ENCODE data around the gene CDH4. TPM values are rescaled to one million over a fixed set of nuclear protein-coding genes. Genes with fewer than 3 reads are reported as not detected.

CDH4 gene
- total and polyA plus RNA-seq, 2 of the 13 experiments (the other 11 are each of a cell fraction or from before 2014, with no cell fraction given) = not detected

DNA sequence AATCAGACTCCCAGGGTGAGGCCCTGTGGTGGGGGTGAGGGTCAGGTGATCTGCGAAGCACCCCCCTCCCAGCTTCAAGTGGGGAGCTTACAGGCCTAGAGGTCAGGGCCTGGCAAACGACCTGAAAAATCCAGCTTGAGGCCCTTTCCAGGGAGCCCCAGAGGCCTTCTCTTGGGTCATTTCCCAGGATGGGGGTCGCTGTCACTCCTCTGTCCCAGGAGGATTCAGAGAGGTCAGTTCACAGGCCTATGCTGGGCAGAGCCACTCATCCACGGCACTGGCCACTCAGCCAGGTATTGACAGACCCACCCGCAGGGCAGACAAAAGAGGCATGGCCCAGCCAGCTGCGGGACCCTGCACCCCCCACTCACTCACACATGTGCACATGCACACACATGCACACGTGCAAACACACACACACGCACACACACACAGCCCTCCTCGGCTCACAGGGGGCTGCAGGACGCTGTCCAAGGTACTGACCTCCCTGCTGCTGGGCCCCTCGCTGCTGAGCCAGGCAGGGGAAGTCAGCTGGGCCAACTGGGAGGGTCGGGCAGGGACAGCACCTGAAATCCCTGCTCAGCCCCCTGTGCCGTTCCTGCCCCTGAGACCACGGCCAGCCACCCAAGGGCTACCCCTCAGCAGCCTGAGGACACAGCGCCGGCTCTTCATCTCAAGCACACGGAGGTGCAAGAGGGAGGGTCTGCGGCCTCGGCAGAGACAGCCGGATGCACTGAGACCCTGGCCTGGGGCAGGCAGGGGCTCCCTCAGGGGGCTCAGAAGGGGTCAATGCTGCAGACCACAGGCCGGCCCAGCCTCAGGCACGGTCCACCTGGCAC is 699.9 kb downstream of the CDH4 start (continued):
- TF ChIP-seq, protein P1, sequence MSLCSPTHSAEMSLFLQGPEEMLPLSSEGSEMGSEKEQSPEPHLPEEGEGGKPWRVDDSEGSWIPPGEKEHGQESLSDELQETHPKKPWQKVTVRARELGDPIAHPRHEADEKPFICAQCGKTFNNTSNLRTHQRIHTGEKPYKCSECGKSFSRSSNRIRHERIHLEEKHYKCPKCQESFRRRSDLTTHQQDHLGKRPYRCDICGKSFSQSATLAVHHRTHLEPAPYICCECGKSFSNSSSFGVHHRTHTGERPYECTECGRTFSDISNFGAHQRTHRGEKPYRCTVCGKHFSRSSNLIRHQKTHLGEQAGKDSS (CRISPR knock-in tag; IDR thresholded peaks at IDR 0.05; ENCODE audit: borderline replicate concordance, low read depth) = peak; percentile 99
- TF ChIP-seq RCOR2 (CRISPR knock-in tag; IDR thresholded peaks at IDR 0.05) = no peak
- TF ChIP-seq KAT2B (IDR thresholded peaks at IDR 0.05; ENCODE audit: borderline replicate concordance, low read depth, low read length) = no peak
- TF ChIP-seq FOXO1 (CRISPR knock-in tag; IDR thresholded peaks at IDR 0.05) = peak; percentile 84
- peak; percentile 96 for TF ChIP-seq ZNF616 (CRISPR knock-in tag; IDR thresholded peaks at IDR 0.05; ENCODE audit: low read depth)
- TF ChIP-seq, protein P2, sequence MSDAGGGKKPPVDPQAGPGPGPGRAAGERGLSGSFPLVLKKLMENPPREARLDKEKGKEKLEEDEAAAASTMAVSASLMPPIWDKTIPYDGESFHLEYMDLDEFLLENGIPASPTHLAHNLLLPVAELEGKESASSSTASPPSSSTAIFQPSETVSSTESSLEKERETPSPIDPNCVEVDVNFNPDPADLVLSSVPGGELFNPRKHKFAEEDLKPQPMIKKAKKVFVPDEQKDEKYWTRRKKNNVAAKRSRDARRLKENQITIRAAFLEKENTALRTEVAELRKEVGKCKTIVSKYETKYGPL (CRISPR knock-in tag; IDR thresholded peaks at IDR 0.05) = peak; percentile 86; the same call in 1 of the 2 replicates
- TF ChIP-seq FOXK1 (CRISPR knock-in tag; IDR thresholded peaks at IDR 0.05; ENCODE audit: borderline replicate concordance, low read depth) = peak; percentile 89; the same call in 1 of the 2 replicates
- TF ChIP-seq KDM6A (CRISPR knock-in tag; IDR thresholded peaks at IDR 0.05; ENCODE audit: low read depth) = no peak
- TF ChIP-seq, protein P3, sequence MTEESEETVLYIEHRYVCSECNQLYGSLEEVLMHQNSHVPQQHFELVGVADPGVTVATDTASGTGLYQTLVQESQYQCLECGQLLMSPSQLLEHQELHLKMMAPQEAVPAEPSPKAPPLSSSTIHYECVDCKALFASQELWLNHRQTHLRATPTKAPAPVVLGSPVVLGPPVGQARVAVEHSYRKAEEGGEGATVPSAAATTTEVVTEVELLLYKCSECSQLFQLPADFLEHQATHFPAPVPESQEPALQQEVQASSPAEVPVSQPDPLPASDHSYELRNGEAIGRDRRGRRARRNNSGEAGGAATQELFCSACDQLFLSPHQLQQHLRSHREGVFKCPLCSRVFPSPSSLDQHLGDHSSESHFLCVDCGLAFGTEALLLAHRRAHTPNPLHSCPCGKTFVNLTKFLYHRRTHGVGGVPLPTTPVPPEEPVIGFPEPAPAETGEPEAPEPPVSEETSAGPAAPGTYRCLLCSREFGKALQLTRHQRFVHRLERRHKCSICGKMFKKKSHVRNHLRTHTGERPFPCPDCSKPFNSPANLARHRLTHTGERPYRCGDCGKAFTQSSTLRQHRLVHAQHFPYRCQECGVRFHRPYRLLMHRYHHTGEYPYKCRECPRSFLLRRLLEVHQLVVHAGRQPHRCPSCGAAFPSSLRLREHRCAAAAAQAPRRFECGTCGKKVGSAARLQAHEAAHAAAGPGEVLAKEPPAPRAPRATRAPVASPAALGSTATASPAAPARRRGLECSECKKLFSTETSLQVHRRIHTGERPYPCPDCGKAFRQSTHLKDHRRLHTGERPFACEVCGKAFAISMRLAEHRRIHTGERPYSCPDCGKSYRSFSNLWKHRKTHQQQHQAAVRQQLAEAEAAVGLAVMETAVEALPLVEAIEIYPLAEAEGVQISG (CRISPR knock-in tag; IDR thresholded peaks at IDR 0.05) = peak; percentile 87
- TF ChIP-seq ZNF496 (CRISPR knock-in tag; IDR thresholded peaks at IDR 0.05; ENCODE audit: insufficient replicate concordance) = no peak
- TF ChIP-seq, protein P4, sequence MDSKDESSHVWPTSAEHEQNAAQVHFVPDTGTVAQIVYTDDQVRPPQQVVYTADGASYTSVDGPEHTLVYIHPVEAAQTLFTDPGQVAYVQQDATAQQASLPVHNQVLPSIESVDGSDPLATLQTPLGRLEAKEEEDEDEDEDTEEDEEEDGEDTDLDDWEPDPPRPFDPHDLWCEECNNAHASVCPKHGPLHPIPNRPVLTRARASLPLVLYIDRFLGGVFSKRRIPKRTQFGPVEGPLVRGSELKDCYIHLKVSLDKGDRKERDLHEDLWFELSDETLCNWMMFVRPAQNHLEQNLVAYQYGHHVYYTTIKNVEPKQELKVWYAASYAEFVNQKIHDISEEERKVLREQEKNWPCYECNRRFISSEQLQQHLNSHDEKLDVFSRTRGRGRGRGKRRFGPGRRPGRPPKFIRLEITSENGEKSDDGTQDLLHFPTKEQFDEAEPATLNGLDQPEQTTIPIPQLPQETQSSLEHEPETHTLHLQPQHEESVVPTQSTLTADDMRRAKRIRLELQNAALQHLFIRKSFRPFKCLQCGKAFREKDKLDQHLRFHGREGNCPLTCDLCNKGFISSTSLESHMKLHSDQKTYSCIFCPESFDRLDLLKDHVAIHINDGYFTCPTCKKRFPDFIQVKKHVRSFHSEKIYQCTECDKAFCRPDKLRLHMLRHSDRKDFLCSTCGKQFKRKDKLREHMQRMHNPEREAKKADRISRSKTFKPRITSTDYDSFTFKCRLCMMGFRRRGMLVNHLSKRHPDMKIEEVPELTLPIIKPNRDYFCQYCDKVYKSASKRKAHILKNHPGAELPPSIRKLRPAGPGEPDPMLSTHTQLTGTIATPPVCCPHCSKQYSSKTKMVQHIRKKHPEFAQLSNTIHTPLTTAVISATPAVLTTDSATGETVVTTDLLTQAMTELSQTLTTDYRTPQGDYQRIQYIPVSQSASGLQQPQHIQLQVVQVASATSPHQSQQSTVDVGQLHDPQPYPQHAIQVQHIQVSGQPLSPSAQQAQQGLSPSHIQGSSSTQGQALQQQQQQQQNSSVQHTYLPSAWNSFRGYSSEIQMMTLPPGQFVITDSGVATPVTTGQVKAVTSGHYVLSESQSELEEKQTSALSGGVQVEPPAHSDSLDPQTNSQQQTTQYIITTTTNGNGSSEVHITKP (CRISPR knock-in tag; IDR thresholded peaks at IDR 0.05; ENCODE audit: low read depth) = 0 out of 2 replicates have a peak, but pooled peaks have one; percentile 65
- TF ChIP-seq, protein P5, sequence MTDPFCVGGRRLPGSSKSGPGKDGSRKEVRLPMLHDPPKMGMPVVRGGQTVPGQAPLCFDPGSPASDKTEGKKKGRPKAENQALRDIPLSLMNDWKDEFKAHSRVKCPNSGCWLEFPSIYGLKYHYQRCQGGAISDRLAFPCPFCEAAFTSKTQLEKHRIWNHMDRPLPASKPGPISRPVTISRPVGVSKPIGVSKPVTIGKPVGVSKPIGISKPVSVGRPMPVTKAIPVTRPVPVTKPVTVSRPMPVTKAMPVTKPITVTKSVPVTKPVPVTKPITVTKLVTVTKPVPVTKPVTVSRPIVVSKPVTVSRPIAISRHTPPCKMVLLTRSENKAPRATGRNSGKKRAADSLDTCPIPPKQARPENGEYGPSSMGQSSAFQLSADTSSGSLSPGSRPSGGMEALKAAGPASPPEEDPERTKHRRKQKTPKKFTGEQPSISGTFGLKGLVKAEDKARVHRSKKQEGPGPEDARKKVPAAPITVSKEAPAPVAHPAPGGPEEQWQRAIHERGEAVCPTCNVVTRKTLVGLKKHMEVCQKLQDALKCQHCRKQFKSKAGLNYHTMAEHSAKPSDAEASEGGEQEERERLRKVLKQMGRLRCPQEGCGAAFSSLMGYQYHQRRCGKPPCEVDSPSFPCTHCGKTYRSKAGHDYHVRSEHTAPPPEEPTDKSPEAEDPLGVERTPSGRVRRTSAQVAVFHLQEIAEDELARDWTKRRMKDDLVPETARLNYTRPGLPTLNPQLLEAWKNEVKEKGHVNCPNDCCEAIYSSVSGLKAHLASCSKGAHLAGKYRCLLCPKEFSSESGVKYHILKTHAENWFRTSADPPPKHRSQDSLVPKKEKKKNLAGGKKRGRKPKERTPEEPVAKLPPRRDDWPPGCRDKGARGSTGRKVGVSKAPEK (CRISPR knock-in tag; IDR thresholded peaks at IDR 0.05; ENCODE audit: borderline replicate concordance) = peak; percentile 88; the same call in 1 of the 2 replicates

Data from HepG2 (cell line).